Retinal pigment epithelial cell (primary cell): ENCODE results near the gene CMTM3.
"Not testable (repeated sequence)": the region's sequence is repeated elsewhere in the genome, so short reads cannot be mapped to it uniquely, and the experiment has no call there.

Source experiments
- DNase-seq: peaks from one replicate; pipeline ENCODE4 v3.0.0-alpha.2; 2010; ENCODE audit warnings: low read depth
- H3K4me3 ChIP-seq: 2 replicates; pipeline ENCODE4 v1.5.1; 2011; ENCODE audit warnings: mild to moderate bottlenecking, low read length, control low read depth, moderate library complexity
- TF ChIP-seq, protein P1 (sequence below): conservative IDR thresholded peaks from 2 replicates; pipeline ENCODE4 v1.5.1; 2011; ENCODE audit warnings: low read depth, low read length, control low read depth, inconsistent platforms

Gene CMTM3

GRCh38 chr16:66592814-66593213, 11.7 kb upstream of the CMTM3 start:
- H3K4me3 ChIP-seq: no peak overlapping the region
- TF ChIP-seq, protein P1, sequence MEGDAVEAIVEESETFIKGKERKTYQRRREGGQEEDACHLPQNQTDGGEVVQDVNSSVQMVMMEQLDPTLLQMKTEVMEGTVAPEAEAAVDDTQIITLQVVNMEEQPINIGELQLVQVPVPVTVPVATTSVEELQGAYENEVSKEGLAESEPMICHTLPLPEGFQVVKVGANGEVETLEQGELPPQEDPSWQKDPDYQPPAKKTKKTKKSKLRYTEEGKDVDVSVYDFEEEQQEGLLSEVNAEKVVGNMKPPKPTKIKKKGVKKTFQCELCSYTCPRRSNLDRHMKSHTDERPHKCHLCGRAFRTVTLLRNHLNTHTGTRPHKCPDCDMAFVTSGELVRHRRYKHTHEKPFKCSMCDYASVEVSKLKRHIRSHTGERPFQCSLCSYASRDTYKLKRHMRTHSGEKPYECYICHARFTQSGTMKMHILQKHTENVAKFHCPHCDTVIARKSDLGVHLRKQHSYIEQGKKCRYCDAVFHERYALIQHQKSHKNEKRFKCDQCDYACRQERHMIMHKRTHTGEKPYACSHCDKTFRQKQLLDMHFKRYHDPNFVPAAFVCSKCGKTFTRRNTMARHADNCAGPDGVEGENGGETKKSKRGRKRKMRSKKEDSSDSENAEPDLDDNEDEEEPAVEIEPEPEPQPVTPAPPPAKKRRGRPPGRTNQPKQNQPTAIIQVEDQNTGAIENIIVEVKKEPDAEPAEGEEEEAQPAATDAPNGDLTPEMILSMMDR: no peak
- no peak for DNase-seq

DNA sequence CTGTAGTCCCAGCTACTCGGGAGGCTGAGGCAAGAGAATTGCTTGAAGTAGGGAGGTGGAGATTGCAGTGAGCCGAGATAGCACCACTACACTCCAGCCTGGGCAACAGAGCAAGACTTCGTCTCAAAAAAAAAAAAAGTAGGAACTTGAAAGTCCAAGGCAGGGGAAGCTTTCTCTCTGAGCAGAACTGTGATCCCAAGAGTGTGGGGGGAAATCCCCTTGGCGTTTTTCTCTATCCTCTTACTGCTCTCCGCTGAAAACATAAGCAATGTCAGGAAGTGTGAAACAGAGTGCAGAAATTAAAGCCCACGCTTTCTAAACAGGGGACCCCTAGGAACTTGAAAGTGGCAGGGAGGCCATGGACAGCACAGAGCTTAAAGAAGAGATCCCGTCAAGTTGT, 9.8 kb upstream of the CMTM3 start:
- DNase-seq: no peak
- TF ChIP-seq, protein P1: no peak
- no peak overlapping the region for H3K4me3 ChIP-seq

DNA sequence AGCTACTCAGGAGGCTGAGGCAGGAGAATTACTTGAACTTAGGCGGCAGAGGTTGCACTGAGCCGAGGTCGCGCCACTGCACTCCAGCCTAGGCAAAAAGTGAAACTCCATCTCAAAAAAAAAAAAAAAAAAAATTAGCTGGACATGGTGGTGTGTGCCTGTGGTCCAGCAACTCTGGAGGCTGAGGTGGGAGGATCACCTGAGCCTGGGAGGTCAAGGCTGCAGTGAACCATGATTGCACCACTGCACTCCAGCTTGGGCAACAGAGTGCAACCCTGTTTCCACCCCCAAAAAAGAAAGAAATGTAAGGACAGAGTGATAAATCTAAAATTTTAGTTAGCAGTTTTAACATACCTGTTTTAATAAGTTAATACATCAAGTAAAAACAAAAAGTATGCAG, 7.9 kb upstream of the CMTM3 start:
- not testable (repeated sequence) for H3K4me3 ChIP-seq, DNase-seq

- H3K4me3 ChIP-seq: no peak overlapping the region
- DNase-seq: no peak
- TF ChIP-seq, protein P1: no peak
Measured at GRCh38 chr16:66596986-66597848, 7.3 kb upstream of the CMTM3 start.

DNA sequence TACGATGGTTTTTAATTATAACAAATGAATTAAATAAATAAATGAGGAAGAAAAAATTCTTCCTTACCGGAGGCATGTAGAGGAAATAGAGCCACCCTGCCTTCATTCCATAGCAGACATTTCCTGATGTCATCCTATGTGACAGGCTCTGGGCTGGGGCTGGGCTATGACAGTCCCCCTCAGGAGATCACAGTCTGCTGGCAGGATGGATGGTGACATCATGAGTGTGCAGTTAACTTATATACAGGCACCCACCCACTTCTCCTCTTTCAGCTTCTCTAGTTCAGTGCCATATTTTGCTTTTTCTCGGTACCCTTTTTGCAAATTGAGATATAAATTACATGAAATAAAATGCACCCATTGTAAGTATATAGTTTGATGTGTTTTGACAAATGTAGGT, 6.4 kb upstream of the CMTM3 start:
- no peak for DNase-seq
- no peak overlapping the region for H3K4me3 ChIP-seq

DNA sequence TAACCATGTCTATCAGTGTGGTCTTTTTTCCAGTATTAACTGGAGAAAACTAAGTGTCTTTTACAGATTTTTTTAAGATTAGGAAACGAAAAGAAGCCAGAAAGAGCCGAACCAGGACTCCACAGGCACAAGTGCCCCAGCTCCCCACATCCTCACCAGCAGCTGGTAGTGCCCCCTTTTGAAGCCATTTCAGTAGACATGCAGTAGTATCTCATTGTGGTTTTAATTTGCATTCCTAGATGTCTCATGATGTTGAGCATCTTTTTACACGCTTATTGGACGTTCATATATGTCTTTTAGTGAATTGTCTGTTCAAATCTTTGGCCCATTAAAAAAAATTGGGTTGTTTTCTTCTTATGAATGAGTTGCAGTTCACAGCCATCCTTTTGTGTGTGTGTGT, 4.8 kb upstream of the CMTM3 start:
- TF ChIP-seq, protein P1: no peak
- H3K4me3 ChIP-seq: no peak overlapping the region
- no peak for DNase-seq

More for the DNA sequence above, 6.4 kb upstream of the CMTM3 start:
- TF ChIP-seq, protein P1: no peak

GRCh38 chr16:66600477-66600876, 4.0 kb upstream of the CMTM3 start:
- TF ChIP-seq, protein P1: no peak
- H3K4me3 ChIP-seq: no peak overlapping the region
- no peak for DNase-seq
